Vagina (tissue), 2 donors: ENCODE results near the gene CHIC2. TPM values are rescaled to one million over a fixed set of nuclear protein-coding genes. Genes with fewer than 3 reads are reported as not detected.

ENCODE experiments used
- DNase-seq, 2 donors: peaks; one replicate each; pipeline ENCODE4 v3.0.0-alpha.2; 2017; ENCODE audit errors: extremely low spot score in 2 of 2
- H3K27ac ChIP-seq: fragments of 200-600 bp; sonication (generic); one replicate; pipeline ENCODE4 v1.5.1; 2019
- H3K27me3 ChIP-seq: fragments of 200-600 bp; sonication (generic); one replicate; pipeline ENCODE4 v1.5.1; 2019
- H3K36me3 ChIP-seq, 2 donors: fragments of 200-600 bp; sonication (generic); one replicate each; pipeline ENCODE4 v1.5.1; 2017 to 2019
- H3K4me1 ChIP-seq: fragments of 200-600 bp; sonication (generic); one replicate; pipeline ENCODE4 v1.5.1; 2019
- H3K4me3 ChIP-seq, 2 donors: fragments of 200-600 bp; sonication (generic); 1 replicate in 1 of 2; 2 replicates in 1 of 2; pipeline ENCODE4 v1.5.1; 2016 to 2019
- H3K9me3 ChIP-seq: fragments of 200-600 bp; sonication (generic); one replicate; pipeline ENCODE4 v1.5.1; 2019
- POLR2A ChIP-seq, 2 donors: fragments of 450-650 bp; IDR thresholded peaks; one replicate each; pipeline ENCODE4 v1.6.1; 2017; ENCODE audit warnings: antibody characterized with exemption in 2 of 2, mild to moderate bottlenecking in 2 of 2, moderate library complexity in 2 of 2
- POLR2AphosphoS5 ChIP-seq, 2 donors: sonication (generic); formaldehyde crosslinking; IDR thresholded peaks; one replicate each; pipeline ENCODE4 v1.9.0; 2017; ENCODE audit warnings: antibody characterized with exemption in 2 of 2, mild to moderate bottlenecking in 2 of 2, low read depth in 1 of 2; ENCODE audit not compliant: insufficient read depth in 1 of 2
- intact Hi-C: fragments of 100-400 bp; cut with DNase I; formaldehyde crosslinking; loops from one replicate; pipeline ENCODE4 v1.15.1; 2023
- total RNA-seq: library from RNA; depleted of rRNA; stranded (reverse); fragments of >200 nt; gene quantifications from one replicate; pipeline ENCODE4 v1.2.3, GENCODE V29; 2016
- TF ChIP-seq, protein P1 (sequence below), 3 experiments: fragments of 450-650 bp in 2 of 3; fragments of 200-600 bp in 1 of 3; sonication (generic) in 1 of 3; IDR thresholded peaks; one replicate each; pipeline ENCODE4 v1.5.1; 2017 to 2019; ENCODE audit warnings: antibody characterized with exemption in 3 of 3, mild to moderate bottlenecking in 2 of 3, moderate library complexity in 2 of 3

The CHIC2 gene
- total RNA-seq, 1 donor from 2014 or later: 40.0 TPM

DNA sequence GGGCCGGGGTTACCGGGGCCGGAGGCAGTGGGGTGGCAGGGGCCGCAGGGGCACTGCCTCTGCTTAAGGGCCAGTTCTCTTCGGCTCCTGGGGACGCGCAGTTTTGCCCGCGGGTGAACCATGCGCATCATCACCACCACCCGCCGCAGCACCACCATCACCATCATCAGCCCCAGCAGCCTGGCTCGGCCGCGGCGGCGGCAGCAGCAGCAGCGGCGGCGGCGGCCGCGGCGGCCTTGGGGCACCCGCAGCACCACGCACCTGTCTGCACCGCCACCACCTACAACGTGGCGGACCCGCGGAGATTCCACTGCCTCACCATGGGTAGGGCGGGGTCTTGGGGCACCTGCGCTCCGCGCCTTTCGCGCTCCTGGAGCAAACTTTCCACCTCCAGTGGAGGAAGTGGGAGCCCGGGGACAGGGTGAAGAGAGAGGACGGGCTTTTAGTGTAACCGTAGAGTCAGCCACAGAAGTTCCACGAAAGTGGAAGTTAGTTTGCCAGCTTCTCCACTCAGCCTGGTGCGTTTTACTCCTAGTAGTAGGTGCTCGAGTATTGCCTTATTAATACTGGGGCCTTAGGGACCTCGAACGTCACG lies 36.3 kb upstream of the CHIC2 start:
- DNase-seq: no peak
- TF ChIP-seq, protein P1, sequence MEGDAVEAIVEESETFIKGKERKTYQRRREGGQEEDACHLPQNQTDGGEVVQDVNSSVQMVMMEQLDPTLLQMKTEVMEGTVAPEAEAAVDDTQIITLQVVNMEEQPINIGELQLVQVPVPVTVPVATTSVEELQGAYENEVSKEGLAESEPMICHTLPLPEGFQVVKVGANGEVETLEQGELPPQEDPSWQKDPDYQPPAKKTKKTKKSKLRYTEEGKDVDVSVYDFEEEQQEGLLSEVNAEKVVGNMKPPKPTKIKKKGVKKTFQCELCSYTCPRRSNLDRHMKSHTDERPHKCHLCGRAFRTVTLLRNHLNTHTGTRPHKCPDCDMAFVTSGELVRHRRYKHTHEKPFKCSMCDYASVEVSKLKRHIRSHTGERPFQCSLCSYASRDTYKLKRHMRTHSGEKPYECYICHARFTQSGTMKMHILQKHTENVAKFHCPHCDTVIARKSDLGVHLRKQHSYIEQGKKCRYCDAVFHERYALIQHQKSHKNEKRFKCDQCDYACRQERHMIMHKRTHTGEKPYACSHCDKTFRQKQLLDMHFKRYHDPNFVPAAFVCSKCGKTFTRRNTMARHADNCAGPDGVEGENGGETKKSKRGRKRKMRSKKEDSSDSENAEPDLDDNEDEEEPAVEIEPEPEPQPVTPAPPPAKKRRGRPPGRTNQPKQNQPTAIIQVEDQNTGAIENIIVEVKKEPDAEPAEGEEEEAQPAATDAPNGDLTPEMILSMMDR (IDR thresholded peaks at IDR 0.05): no peak
- TF ChIP-seq POLR2A (IDR thresholded peaks at IDR 0.05) (no peak), POLR2AphosphoS5 (IDR thresholded peaks at IDR 0.05; ENCODE audit: insufficient read depth in 1 of 2, low read depth in 1 of 2) (no peak)
- intact Hi-C loops: no loop called here
- peak overlapping the region; percentile 15 to 30 for H3K4me3 ChIP-seq
- peaks cover 30% of the 10 kb centered on the region for H3K27me3 ChIP-seq
- no peaks in the 10 kb centered on the region for H3K36me3 ChIP-seq
- H3K4me1 ChIP-seq: peaks cover 41% of the 10 kb centered on the region
- H3K27ac ChIP-seq: no peak overlapping the region
- H3K9me3 ChIP-seq: no peaks in the 10 kb centered on the region

DNA sequence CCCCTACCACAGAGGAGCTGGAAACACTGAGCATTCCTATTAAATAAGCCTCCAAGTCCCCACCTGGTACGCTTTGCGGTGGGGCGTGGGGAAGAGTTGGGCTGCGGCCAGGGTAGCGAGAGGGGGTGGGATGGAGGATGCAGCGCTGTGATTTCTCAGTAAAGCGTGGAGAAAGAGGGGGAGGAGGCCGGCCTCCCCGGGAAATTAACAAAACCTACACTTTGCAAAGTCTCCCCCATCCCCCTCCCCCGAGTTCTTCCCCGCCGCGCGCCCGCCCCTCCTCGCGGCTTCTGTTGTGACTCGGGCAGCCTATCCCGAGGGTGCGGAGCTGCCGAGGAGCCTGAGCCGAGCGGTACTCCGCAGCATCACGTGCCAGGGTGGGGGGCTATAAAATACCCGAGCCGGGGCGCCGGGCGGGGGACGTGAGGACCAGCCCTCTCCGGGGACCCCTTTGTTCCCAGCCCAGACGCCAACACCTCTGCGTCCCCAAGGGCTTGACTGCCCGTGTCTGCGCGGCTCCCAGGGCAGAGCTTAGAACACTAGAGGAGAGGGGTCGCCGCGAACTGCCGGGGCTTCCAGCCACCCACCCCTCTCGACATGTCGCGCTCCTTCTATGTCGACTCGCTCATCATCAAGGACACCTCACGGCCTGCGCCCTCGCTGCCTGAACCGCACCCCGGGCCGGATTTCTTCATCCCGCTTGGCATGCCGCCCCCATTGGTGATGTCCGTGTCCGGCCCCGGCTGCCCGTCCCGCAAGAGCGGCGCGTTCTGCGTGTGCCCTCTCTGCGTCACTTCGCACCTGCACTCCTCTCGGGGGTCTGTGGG lies 35.6 kb upstream of the CHIC2 start, which contains the start of gene GSX2:
GSX2 (plus strand) TSS at position 416 of the 827 bp plus-strand sequence; CDS start at position 598, 182 bp downstream.
- Histone ChIP-seq H3K4me3 (peak within 1 kb of the TSS; percentile 15 to 30), H3K27ac (no peak within 1 kb of the TSS), H3K27me3 (peaks cover 37% of the 10 kb centered on the region), H3K4me1 (peaks cover 41% of the 10 kb centered on the region), H3K9me3 (no peaks in the 10 kb centered on the region), H3K36me3 (no peaks in the 10 kb centered on the region)
- DNase-seq: no peak
- TF ChIP-seq, protein P1 (IDR thresholded peaks at IDR 0.05): no peak
- TF ChIP-seq POLR2A (IDR thresholded peaks at IDR 0.05): no peak
- TF ChIP-seq POLR2AphosphoS5 (IDR thresholded peaks at IDR 0.05; ENCODE audit: insufficient read depth in 1 of 2, low read depth in 1 of 2): no peak
- intact Hi-C loops: no loop called here

DNA sequence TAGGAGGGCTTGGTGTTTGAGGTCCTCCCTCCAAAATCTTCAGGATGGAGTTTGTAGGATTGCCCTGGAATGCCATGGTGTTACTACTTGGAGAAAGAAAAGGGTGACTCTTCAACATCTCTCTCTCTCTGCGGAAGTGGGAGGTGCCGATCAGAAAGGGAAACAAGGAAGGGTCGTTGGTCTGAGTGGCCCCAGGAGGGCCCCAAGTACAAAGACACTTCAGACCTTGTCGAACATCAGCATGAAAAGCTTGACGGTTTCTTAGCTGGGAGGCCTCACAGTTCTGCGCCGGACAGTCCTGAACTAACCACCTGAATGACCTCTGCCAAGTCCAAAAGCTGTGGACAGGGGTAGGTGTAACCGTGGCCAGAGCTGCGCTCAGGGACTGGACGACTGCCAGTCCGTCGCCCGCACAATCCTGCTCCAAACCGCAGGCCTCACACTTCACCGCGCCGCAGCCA lies 34.9 kb upstream of the CHIC2 start:
- Histone ChIP-seq H3K27ac (no peak overlapping the region), H3K27me3 (peaks cover 39% of the 10 kb centered on the region), H3K4me1 (peaks cover 41% of the 10 kb centered on the region), H3K9me3 (no peaks in the 10 kb centered on the region), H3K36me3 (no peaks in the 10 kb centered on the region), H3K4me3 (peak overlapping the region; percentile 15 to 30)
- no peak for DNase-seq
- intact Hi-C loops: no loop called here
- TF ChIP-seq, protein P1 (IDR thresholded peaks at IDR 0.05): no peak
- TF ChIP-seq POLR2A (IDR thresholded peaks at IDR 0.05): no peak
- no peak for TF ChIP-seq POLR2AphosphoS5 (IDR thresholded peaks at IDR 0.05; ENCODE audit: insufficient read depth in 1 of 2, low read depth in 1 of 2)

DNA sequence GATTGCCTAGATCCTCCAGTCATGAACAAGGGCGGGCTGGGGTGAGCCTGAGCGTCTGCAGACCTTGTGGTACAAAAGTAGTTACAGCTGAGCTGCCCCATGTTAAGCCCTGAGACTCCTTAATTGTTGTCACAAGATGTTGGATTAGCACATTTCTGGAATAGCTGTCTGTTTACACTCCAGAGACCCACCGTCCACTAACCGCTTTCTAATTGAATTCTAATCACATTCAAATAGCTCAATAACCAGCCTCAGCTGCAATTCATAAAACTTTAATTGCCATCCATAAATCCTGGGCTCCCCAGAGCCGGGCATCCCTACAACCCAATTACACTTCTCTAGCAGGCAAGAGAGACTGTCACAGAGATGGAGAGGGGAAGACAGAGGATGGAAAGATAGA lies 34.0 kb upstream of the CHIC2 start:
- no peak for DNase-seq
- H3K4me3 ChIP-seq: no peak overlapping the region
- H3K36me3 ChIP-seq: no peaks in the 10 kb centered on the region
- TF ChIP-seq POLR2AphosphoS5 (IDR thresholded peaks at IDR 0.05; ENCODE audit: insufficient read depth in 1 of 2, low read depth in 1 of 2) (no peak), POLR2A (IDR thresholded peaks at IDR 0.05) (no peak)
- TF ChIP-seq, protein P1 (IDR thresholded peaks at IDR 0.05): no peak
- intact Hi-C loops: no loop called here
- H3K27ac ChIP-seq: no peak overlapping the region
- peaks cover 32% of the 10 kb centered on the region for H3K4me1 ChIP-seq
- peaks cover 39% of the 10 kb centered on the region for H3K27me3 ChIP-seq
- no peaks in the 10 kb centered on the region for H3K9me3 ChIP-seq
